ENCODE results near the gene ABHD12.
"Not testable (repeated sequence)": the region's sequence is repeated elsewhere in the genome, so short reads cannot be mapped to it uniquely, and the experiment has no call there.

Gene ABHD12

GRCh38 chr20:25277941-25278521 is 112.6 kb downstream of the ABHD12 start:
- DNase-seq (ENCODE audit: low read depth in 2 of 2): no peak

- DNase-seq (ENCODE audit: low read depth in 2 of 2): no peak
These were observed 113.4 kb downstream of the ABHD12 start for GRCh38 chr20:25277051-25277801.

GRCh38 chr20:25276533-25277050 is 114.0 kb downstream of the ABHD12 start:
- DNase-seq (ENCODE audit: low read depth in 2 of 2): no peak

GRCh38 chr20:25275813-25276532 is 114.7 kb downstream of the ABHD12 start:
- no peak for DNase-seq (ENCODE audit: low read depth in 2 of 2)

GRCh38 chr20:25274891-25275812 is 115.5 kb downstream of the ABHD12 start:
- no peak for DNase-seq (ENCODE audit: low read depth in 2 of 2)

- no peak for DNase-seq (ENCODE audit: low read depth in 2 of 2)
These were observed 116.2 kb downstream of the ABHD12 start for GRCh38 chr20:25274481-25274880.

GRCh38 chr20:25273541-25274358 is 116.9 kb downstream of the ABHD12 start:
- no peak for DNase-seq (ENCODE audit: low read depth in 2 of 2)

- no peak for DNase-seq (ENCODE audit: low read depth in 2 of 2)
These were observed 117.6 kb downstream of the ABHD12 start for GRCh38 chr20:25273046-25273445.

GRCh38 chr20:25272223-25273000 is 118.2 kb downstream of the ABHD12 start:
- DNase-seq (ENCODE audit: low read depth in 2 of 2): no peak

- no peak for DNase-seq (ENCODE audit: low read depth in 2 of 2)
These were observed 119.0 kb downstream of the ABHD12 start for GRCh38 chr20:25271486-25272222.

GRCh38 chr20:25270829-25271251 is 119.8 kb downstream of the ABHD12 start:
- DNase-seq (ENCODE audit: low read depth in 2 of 2): no peak

GRCh38 chr20:25269833-25270170 is 120.8 kb downstream of the ABHD12 start:
- no peak for DNase-seq (ENCODE audit: low read depth in 2 of 2)

- no peak for DNase-seq (ENCODE audit: low read depth in 2 of 2)
These were observed 121.4 kb downstream of the ABHD12 start for GRCh38 chr20:25269057-25269832.

- not testable (repeated sequence) for DNase-seq (ENCODE audit: low read depth in 2 of 2)
These were observed 129.7 kb downstream of the ABHD12 start for GRCh38 chr20:25260770-25261437.

- no peak for DNase-seq (ENCODE audit: low read depth in 2 of 2)
These were observed 130.8 kb downstream of the ABHD12 start for GRCh38 chr20:25259788-25260254.

- DNase-seq (ENCODE audit: low read depth in 2 of 2): no peak
These were observed 131.3 kb downstream of the ABHD12 start for GRCh38 chr20:25259358-25259757.

GRCh38 chr20:25258828-25259227 is 131.8 kb downstream of the ABHD12 start:
- DNase-seq (ENCODE audit: low read depth in 2 of 2): no peak

- no peak for DNase-seq (ENCODE audit: low read depth in 2 of 2)
These were observed 132.2 kb downstream of the ABHD12 start for GRCh38 chr20:25258476-25258805.

Data from activated CD8-positive, alpha-beta memory T cell treated with anti-CD3 and anti-CD28 coated beads for 4 hours (primary cell).